NCI-H1105 treated with DMSO at 0.1 percent for 48 hours (cell line): ENCODE results near the gene B3GALT5.
"Not testable (repeated sequence)": the region's sequence is repeated elsewhere in the genome, so short reads cannot be mapped to it uniquely, and the experiment has no call there.

ENCODE experiments used
- DNase-seq: peaks from one replicate; lab custom pipeline; 2025; lab: John Stamatoyannopoulos, UW

Gene B3GALT5, protein sequence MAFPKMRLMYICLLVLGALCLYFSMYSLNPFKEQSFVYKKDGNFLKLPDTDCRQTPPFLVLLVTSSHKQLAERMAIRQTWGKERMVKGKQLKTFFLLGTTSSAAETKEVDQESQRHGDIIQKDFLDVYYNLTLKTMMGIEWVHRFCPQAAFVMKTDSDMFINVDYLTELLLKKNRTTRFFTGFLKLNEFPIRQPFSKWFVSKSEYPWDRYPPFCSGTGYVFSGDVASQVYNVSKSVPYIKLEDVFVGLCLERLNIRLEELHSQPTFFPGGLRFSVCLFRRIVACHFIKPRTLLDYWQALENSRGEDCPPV

DNA sequence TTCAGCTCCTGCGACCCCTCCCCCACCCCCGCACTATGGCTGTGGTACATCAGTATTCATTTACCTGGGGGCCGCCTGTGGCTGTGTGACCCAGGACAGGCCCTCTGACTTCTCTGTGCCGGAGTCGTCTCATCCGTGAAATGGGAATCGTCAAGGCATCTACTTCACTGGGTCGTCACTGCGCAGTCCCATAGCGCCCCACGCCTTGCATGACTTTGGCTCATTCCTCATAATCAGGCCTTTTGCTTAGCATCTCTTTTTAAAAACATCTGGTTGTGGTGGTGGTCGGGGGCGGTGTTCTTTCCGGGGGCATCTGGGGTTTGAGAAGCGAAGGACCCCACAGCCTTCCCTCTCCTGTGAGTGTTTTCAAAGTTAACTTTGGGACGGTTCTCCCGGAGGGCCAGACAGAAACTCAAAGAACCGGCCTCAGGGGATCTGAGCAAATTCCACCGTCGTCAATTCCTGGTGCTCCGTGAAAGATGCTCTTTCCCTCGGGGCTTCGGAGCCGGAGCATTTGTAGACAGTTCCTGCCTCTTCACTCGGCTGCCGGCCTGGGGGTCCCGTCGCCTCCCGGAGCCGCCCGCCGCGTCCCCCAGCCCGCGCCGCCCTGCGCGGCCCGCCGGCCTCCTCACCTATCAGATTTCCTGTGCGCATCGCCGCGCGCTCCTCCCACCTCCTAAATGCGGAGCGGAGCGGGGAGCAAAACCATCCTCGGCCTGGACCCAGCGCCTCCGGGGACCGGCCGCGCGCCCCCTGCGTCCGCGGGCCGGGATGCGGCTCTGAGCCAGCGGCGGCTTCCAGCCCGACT, at the start of gene B3GALT5:
Gene B3GALT5 (plus strand): TSS at position 708 of the 808 bp plus-strand sequence. CDS start 47,620 bp downstream, outside the sequence.
- DNase-seq, result peak; percentile 20

DNA sequence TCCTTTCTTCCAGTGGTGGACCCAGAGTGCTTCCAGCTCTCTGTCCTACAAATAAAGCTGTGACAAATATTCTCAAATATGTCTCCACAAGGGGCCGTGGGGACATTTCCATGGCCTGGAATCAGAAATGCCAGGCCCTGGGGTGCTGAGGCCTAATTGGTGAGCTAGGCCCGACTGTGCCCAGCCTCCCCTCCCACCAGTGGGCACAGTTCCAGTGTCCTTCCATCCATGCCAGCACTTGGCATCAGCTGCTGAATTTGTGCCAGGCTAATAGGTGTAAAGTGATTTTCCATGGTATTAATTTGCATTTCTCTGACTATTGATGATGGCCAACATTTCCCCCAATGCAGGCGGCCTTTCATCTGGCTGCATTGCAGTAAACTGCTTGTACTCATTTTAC, 48.5 kb upstream of the B3GALT5 start:
- peak; percentile 70 for DNase-seq

DNA sequence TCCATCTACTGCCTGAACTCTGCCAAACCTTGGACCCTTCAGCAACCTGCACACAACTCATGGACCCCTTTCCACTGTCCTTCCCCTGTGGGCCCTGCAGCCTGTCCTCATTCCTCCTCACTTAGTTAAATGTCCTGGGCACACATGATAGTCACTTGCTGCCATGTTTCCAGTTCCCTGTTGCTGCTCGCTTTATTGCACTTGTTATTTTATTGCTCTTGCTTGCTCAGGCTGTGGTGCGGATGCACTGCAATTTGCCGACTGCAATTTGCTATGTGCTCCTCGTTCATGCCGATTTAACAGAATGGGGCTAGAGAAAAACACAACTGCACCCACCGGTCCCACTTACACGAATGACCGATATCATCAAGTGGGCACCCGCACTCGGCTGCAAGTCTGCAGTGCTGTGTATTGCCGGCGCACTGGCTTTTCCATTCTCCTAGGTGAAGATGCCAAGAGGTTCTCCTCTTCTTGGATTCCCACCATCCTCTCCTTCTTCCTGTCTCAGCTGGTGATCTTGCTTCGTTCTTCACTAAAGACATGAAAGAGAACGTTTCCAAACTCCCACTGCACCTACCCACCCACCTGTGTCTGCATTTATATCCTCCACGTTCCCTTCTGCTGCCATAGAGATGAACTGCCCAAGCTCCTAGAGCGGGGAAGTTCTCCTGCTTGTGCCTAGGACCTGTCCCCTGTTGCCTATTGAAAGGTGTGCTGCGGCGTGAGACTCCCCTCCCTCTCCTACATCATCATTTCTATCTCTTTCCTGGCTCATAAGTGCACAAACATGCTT, 45.4 kb upstream of the B3GALT5 start:
- no peak for DNase-seq

DNA sequence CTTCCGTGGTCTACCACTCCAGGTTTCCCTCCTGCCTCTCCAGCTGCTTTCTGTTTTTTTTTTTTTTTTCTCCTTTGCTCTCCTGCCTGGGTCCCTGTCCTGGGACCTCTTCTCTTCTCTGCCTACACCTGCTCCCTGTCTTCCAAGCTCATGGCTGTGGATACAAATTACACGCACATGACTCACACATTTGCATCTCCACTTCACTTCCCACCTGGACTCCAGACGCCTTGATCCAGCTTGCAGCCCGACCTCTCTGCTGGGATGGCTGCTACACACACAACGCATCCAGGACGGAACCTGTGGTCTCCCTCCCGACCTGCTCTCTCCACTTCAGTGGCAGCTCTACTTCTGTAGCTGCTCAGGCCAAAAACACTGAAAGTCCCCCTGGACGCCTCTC, 44.4 kb upstream of the B3GALT5 start:
- no peak for DNase-seq

DNA sequence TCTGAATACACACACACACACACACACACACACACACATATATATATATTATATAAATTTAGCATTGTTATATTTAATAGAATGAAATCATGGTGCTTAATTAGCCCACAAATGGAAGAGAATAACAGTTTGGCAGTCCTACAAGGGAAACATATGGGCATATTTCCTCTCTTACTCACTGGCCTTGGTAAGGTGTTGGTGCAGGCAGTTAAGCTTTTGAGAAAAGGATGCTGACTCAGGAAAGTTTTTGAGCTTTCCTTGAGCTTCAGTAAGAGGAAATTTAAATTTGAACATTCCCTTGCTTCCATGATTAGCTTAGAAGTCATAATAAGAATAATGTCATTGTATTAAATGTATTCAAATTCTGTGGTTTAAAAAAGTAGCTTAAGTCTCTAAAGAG, 37.0 kb upstream of the B3GALT5 start:
- DNase-seq, result no peak

DNA sequence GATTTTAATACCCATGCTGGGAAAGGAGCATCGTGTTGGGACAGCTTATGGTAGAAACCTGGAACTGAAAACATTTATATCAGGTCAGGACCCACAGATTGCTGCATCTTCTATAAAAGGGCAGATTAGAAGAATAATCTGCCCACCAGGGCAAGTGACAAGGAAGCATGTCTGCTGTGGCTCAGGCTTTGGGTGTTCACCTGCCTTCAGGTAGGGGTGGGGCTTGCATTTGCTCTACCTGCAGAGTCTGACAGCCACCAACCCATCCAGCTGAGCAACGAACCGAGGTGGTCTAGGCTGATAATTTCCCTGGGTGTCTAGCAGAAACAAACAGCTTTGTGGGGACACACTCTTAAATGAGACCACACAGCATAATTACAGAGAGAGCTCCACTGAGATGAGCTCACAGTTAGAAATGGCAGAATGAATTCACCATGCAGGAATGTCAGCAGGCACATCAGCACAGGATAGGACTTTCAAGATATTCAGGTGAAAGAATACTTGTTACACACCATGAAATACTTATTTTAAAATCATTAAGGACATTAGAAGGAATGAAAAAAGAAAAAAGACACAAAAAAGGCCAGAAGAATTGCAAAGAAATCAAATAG, 36.1 kb upstream of the B3GALT5 start:
- no peak for DNase-seq

DNA sequence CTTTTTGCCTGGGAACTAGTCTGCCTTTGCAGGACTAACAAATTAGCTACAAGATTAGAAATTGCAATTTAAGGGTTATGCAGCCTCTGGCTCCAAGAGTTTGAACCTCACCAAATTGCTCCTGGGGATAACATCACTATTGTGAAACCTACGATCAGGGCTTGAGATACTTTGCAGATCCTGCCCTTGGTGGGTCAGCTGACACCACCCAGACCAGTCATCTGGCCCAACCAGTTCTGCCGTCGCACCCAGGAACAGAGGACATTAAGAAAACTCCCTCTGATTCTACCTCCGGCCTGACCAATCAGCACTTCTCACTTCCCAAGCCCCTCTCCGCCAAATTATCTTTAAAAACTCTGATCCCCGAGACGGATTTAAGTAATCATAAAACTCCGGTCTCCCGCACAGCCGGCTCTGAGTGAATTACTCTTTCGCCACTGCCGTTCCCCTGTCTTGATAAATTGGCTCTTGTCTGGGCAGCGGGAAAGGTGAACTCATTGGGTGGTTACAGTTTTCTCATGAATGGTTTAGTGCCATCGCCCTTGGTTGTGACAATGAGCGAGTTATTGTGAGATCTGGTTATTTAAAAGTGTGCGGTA, 32.9 kb upstream of the B3GALT5 start:
- no peak for DNase-seq

DNA sequence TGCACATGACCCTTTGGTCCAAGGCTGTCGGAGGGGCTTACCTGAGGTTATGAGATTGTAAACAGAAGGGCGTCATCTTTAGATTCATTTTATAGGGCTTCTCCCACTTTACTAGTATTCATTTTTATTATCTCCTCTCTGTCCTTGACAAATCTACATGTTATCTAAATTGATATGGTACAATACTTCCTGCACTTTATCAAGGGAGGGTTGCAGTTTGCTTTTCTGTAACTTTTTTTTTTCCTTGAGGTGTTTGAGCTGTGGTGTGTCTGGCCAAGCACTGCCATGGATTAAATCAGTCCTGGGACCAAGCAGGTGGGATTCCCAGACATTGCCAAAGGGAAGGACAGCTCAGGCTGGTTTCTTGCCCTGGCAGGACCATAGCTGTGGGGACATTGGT, 32.0 kb upstream of the B3GALT5 start:
- DNase-seq, result no peak

DNA sequence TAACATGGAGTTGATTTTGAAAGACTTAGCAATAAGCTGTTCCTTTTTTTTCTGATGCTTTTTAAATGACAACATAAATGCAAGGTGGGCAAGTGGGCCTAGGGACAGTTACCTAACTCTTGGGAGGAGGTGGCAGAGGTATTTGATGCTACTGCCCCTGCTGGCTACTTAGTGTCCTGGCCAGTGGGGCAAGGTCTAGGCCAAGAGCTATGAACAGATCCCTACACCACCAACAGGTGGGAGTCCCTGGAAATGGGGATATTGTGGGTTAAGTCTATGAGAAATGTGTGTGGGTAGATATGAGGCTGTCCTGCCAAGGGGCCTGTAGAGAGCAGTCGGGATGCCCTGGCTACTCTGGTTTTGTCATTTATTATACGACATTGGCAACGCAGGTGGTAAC, 31.3 kb upstream of the B3GALT5 start:
- no peak for DNase-seq

DNA sequence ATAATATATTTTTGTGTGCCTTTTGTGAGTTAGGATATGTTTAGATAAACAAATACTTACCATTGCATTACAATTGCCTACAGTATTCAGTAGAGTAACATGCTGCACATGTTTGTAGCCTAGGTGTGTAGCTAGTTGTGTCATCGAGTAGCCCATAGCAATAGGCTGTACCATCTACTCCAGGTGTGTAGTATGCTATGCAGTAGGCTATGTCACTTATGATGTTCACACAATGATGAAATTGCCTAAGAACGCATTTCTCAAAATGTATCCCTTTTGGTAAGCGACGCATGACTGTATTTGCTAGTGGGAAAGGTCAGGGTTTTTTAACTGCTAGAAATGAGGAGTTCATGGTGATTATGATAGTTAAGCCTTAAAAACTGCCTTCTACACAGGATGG, 30.0 kb upstream of the B3GALT5 start:
- no peak for DNase-seq

DNA sequence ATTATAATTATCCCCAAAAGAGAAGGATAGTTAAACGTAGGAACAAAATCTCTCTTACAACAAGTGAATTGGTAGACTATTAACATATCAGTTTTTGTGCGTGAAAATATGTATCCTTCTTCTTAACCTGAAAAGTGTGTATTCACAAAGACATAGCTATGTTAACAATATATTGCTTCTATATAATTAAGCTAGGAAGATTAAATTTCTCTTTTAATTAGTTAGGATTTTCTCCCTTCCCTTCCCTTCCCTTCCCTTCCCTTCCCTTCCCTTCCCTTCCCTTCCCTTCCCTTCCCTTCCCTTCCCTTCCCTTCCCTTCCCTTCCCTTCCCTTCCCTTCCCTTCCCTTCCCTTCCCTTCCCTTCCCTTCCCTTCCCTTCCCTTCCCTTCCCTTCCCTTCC, 29.2 kb upstream of the B3GALT5 start:
- not testable (repeated sequence) for DNase-seq

DNA sequence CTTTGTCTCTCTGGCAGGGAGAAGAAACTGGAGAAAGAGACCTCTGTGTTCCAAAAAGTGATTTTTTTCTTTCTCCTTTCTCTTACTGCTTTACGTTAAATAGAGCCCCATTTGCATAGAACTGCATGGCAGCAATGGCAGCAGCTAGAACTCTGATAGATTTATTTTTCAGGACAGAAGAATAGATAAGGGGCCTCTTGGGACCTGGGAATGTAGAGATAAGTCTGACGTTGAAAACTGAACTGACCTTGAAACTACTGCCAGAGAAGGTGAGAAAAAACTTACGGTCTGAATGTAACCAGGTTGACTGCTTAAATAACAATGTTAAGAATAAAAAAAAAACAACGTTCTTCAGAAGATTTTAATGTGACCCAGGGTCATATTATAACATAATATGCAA, 25.4 kb upstream of the B3GALT5 start:
- no peak for DNase-seq

DNA sequence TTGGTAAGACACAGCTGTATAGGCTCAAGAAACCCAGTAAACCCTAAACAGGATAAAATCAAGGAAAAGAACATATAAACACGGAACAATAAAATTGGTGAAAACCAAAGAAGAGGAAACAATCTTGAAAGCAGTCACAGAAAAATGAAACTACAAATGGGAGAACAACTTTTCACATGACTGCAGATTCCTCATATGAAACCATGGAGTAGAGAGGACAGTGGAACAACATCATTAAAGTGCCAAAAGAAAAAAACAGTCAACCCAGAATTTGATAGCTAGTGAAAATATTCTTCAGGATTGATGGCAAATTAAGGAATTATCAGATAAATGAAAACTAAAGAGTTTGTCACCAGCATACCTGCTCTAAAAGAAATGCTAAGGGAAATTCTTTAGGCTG, 23.9 kb upstream of the B3GALT5 start:
- no peak for DNase-seq

DNA sequence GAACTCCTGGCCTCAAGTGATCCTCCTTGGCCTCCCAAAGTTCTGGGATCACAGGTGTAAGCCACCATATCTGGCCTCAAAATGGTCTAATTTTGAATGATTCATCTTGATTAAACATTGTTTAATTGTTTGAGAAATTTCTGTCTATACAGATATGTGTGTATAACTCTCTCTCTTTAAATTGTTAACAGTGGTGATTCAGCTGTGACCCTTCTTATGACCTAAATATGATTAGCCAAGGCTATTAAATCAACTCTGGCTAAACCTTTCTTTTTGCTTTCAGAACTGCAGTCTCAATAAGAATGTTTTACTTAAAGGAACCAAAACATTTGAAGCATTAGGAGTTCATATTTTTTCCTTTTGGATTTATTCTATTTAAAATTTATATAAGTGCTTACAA, 19.2 kb upstream of the B3GALT5 start:
- DNase-seq, result no peak

DNA sequence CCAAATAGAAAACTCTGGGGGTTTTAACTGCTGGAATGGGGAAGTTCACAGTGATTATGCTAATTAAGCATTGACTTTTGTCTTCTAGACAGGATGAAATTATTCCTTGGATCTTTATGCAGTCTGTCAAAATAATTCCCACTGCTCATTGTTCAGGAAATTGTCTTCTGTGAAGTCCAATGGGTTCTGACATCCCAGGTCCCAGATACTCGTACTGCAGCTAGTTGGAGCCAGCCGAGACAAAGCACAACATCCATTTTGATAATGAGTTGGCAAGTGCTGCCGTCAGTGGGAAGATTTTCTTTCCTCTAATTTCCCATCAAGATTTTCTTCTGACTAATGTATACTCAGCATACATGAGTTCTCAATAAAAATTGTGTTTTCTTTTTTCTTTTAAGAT, 17.3 kb upstream of the B3GALT5 start:
- no peak for DNase-seq

DNA sequence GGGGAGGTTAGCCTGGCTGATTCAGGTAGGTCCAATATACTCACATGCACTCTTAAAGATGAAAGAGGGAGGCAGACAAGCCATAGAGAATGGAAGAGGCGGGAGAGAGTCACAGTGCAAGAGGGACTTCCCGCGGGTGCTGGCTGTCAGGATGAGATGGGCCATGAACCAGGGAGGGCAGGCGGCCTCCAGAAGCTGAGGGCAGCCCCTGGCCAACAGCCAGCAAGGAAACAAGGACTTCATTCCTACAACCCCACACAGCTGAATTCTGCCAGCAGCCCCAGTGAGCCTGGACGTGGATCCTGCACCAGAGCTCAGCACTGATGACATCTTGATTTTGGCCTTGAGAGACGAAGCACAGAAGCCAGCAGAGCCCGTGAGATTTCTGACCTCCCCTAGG, 15.1 kb upstream of the B3GALT5 start:
- DNase-seq, result no peak

DNA sequence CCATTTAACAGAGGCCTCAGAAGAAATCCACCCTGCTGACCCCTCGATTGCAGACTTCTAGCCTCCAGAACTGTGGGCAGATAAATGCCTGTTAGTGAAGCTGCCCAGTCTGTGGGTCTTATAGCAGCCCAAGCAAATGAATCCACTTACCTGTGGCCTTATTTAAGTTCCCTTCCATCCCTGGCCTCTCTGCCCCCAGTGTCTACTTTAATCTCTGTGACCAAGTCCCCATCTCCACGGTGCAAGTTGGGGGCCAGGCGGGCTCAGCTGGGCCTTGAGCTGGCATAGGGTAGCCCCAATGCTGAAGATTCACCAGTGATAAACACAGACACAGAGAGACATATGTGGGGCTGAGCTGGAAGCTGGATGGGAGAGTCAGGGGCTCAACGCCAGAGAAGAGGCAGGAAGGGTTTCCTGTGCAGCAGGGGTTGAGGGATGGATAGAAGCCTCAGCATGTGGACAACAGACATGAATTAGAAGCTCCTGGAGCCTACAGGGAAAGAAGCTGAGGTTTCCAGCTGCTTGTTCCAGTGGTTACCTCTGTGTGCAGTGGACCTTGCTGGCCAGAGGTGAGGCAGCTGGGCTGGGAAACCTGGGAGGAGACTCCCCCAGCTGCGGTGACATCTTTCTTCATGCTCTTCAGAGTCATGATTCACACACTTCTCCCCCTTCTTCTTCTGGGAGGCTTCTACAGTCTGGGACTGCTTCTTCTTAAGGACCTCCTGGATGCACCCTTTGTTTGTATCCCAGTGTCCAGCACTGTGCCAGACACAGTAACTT, 13.4 kb upstream of the B3GALT5 start:
- DNase-seq, result no peak

DNA sequence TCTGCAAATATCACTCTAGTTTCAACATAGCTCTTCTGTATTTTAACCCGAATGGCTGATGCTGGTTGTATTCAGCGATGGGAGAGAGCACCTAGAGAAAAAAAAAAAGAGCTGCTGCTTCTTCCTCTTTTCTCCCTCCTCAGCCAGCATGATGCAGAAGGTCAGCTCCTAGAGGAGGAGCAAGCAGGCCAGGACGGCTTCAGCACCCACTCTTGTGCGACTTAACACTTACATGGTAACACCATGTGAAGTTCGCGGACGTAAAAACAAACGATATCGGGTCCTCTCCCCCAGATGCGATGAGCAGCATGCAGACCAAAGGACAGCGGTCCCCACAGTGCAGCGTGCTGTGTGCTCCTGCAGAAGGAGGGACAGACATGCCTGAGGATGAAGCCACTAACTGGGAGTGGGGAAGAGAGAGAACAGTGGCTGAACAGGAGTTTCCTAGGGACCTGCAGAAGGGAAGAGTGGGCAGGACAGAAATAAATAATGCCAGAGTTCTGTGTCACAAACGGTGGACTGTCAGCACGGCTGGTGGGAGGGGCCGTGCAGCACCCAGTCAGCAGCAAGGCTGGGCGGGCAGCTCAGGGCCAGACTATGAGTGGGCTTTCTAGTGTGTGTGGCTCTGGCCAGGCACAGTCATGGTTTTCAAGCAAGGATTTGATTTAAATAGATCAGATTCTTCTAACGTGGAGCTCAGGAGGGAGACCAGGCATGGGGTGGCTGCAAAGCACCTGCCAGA, 11.4 kb upstream of the B3GALT5 start:
- no peak for DNase-seq

DNA sequence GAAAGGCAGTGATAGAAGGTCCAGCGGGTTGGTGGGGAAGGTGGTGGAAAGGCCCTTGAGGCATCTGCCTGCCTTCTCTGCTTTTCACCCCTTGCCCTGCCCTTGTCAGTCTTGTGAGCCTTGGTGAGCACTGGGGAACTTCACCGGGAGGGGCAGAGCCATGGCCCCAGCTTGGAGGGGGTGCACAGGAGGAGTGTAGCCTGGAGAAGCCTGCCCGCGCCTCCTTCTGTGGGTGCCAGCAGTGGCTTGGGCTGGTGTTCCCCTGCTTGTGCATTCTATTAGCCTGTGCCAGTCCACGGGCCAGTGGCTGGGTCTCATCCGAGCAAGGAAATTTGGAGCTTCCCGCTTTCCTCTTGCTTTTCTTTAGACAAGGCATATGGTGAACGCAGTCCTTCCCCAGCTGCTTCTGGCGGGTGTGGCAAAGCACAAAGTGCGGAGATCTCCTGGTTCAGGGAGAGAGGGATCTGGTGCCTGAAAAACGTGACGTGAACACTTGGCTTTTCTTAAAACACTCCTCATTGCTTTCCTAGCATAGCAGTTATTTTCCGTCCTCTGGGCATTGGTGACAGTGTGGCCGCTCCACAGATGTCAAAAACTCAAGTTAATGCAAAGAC, 10.6 kb upstream of the B3GALT5 start:
- DNase-seq, result no peak

DNA sequence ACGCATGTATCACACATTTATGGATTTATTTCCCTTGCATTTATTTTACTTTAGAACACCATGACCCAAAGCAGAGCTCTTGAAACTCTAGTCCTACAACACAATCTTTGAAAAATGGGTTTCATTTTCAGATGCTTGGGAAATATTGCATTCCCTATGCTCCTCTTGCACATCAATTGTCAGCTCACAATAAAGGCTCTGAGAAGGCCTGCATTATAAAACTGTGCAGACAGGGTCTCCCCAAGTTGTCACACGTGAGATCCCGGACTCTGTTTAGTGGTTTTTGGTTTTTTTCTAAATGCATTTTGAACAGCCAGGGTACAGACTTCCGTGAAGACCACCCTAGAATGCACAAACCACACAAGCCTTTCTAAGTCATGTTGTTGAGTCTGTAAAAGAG, 9.9 kb upstream of the B3GALT5 start:
- DNase-seq, result no peak
